Stimulated activated CD8-positive, alpha-beta memory T cell treated with anti-CD3 and anti-CD28 coated beads, Interleukin-7, amount 100 ng/mL, for 4 hours (primary cell): ENCODE results near the gene DDX11.
A peak's percentile ranks its signal among the peaks of the same experiment; 100 is the strongest.
"Not testable (repeated sequence)": the region's sequence is repeated elsewhere in the genome, so short reads cannot be mapped to it uniquely, and the experiment has no call there.

Experiments
- DNase-seq, 2 donors: peaks; one replicate each; pipeline ENCODE4 v3.0.0-alpha.2; 2020; ENCODE audit warnings: low read depth in 2 of 2

Gene DDX11

GRCh38 chr12:31099434-31099833 is 25.8 kb downstream of the DDX11 start:
- DNase-seq, result not testable (repeated sequence)

DNA sequence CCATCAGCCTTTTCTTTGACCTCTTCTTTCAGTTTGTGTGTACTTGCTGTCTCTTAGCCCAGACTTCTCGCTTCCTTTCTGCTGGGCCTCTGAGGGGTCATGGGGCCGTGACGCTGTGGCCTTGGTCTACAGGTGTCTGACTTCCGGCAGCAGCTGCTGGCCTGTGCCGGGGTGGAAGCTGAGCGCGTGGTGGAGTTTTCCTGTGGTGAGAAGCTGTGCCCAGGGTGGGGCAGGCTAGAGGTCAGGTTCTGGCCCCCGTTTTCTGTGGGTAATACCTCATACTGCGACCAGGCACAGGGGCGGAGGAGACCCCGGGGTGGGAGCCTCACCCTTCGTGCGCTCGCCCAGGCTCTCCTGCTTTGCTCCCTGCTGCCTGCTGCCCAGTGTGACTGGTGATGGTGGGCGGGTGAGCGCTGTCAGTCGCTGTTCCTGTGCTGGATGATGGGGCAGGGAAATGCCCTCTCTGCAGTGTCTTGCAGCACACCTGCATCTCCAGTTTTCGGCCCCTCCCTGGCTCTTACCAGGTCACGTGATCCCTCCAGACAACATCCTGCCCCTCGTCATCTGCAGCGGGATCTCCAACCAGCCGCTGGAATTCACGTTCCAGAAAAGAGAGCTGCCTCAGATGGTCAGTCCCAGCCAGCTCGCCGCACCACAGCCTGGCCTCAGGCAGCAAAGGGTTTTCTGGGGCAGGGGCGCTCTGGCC is 27.0 kb downstream of the DDX11 start:
- DNase-seq, result not testable (repeated sequence)

- not testable (repeated sequence) for DNase-seq
Measured at GRCh38 chr12:31102125-31102524, 28.5 kb downstream of the DDX11 start.

DNA sequence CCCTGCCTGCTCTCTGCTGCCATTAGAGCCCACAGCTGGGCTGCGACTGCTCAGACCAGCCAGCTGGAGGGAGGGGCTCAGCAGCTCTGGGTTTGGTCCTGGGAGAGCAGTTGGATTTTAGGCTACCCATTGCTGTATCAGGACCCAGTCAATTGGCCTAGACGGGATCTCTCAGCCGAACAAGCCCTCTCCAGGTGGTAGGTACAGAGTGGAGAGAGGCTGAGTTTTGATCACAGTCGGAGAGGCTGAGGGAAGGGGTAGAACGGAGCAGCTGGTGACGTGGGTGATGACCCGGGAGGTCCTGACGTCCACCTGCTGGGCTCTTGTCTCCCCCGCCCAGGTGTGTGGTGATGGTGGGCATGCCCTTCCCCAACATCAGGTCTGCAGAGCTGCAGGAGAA is 28.9 kb downstream of the DDX11 start:
- not testable (repeated sequence) for DNase-seq

GRCh38 chr12:31103561-31103975 is 29.9 kb downstream of the DDX11 start:
- not testable (repeated sequence) for DNase-seq

- DNase-seq, result not testable (repeated sequence)
Measured at GRCh38 chr12:31104220-31104619, 30.6 kb downstream of the DDX11 start.

- not testable (repeated sequence) for DNase-seq
Measured at GRCh38 chr12:31104773-31105172, 31.1 kb downstream of the DDX11 start.

DNA sequence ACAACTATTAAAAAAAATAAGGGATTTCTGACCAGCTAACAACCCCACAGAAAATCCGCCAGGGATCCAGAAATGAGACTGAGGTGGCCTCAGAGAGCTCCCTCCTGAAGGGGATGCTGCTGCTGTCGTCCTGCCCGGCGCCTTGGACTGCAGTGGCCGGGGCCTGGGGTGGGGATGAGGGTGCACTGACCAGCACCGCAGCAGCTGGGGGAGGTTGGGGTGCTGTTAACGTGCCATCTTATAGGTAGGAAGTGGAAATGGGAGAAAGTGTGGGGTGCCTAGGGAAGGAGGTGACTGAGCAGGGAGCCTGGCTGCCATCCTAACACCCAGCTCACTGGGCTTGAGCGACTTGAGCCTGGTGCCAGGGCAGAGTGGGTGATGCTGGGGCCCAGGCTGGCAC is 32.0 kb downstream of the DDX11 start:
- no peak for DNase-seq

- DNase-seq, result no peak
Measured at GRCh38 chr12:31106101-31106803, 32.6 kb downstream of the DDX11 start.

DNA sequence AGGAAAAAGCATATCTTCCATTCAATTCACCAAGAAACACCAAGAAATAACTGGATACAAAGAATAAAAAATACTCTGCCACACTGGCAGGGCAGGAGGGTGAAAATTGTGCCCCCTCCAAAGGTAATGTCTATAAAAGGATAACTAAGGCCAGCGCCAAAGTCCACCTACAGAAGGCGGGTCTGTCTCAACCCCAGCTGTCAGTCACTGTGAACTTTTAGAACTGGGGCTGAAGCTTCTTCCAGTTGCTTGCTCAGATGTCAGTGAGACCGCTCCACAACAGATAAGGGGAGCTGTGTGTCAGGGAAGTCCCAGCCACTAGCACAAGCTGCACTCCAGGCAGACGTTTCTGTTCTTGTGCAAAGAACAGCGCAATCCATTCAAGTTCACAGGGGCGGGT is 36.1 kb downstream of the DDX11 start:
- not testable (repeated sequence) for DNase-seq

DNA sequence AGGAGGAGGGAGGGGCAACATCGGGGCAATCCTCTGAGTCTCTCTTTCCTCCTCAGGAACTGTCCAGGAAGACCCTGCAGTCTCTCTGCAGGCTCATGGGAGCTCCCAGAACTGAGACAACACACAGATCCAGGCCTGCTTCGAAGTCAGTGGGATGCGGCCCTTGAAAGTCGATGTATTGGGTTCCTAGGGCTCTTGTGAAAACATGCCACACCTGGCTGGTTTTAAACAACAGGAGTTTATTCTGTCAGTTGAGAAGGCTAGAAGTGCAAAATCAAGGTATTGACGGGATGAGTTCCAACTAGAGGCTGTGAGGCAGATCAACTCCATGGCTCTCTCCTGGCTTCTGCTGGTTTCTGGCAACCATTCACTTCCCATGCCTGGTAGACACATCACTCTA is 36.6 kb downstream of the DDX11 start:
- not testable (repeated sequence) for DNase-seq

- DNase-seq, result not testable (repeated sequence)
Measured at GRCh38 chr12:31115092-31115601, 41.5 kb downstream of the DDX11 start.

DNA sequence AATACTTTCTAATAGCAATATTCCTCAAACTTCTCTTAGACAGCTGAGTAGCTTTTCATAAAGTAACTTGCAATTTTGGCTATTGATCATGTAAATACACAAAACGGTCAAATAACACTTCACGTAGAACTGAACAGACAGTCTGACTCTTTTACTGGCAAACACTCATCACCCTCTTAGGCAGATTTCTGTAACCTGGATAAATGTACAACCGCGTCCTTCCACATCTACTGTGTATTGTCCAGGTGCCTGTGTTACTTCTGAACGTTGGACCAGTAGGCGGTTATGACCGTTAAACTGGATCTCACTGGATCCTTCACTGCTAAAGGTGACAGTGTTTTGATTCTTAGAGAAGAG is 43.2 kb downstream of the DDX11 start:
- not testable (repeated sequence) for DNase-seq

DNA sequence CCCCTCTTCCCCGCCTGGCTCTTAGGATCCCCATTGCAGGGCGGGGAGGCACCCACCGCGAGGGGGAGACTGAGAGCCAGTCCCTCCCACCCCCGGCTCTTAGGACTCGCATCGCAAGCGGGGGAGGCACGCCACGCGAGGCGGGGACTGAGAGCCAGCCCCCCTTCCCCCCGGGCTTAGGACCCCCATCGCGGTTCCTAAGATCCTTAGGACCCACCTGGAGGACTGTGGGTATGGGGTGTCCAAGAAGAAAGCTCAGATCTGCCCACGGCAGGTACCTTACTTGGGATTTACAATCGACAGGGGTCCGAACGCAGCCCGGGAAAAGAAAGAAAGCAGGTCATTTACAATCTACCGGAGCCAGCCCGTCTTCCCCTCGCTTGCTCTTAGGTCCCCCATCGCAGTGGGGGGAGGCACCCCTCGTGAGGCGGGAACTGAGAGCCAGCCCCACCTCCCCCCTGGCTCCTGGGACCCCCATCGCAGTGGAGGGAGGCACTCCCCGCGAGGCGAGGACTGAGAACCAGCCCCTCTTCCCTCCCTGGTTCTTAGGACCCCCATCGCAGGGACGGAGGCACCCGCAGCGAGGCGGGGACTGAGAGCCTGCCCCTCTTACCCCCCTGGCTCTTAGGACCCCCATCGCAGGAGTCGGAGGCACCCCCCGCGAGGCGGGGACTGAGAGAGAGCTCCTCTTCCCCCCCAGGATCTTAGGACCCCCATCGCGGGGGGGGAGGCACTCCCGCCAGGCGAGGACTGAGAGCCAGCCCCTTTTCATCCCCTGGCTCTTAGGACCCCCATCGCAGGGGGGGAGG is 43.7 kb downstream of the DDX11 start:
- DNase-seq, result peak; percentile 38 to 62

GRCh38 chr12:31118347-31119191 is 44.9 kb downstream of the DDX11 start:
- peak; percentile 37 to 55 for DNase-seq

DNA sequence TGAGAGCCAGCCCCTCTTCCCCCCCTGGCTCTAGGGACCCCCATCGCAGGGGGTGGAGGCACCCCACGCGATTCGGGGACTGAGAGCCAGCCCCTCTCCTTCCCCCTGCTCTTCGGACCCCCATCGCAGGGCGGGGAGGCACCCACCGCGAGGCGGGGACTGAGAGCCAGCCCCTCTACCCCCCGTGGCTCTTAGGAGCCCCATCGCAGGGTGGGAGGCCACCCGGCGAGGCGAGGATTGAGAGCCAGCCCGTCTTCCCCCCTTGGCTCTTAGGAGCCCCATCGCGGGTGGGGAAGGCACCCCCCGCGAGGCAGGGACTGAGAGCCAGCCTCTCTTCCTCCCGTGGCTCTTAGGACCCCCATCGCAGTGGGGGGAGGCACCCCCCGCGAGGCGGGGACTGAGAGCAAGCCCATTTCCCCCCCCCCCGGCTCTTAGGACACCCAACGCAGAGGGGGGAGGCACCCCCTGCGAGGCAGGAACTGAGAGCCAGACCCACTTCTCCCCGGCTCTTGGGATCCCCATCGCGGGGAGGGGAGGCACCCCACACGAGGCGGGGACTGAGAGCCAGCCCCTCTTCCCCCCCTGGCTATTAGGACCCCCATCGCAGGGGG is 45.6 kb downstream of the DDX11 start:
- no peak for DNase-seq

DNA sequence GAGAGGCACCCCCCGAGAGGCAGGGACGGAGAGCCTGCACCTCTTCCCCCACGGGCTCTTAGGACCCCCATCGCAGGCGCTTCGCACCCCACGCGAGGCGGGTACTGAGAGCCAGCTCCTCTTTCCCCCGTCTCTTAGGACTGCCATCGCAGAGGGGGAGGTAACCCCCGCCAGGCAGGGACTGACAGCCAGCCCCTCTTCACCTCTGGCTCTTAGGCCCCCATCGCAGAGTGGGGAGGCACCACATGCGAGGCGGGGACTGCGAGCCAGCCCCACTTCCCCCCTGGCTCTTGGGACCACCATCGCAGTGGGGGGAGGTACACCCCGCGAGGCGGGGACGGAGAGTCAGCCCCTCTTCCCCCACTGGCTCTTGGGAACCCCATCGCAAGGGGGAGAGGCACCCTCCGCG is 46.1 kb downstream of the DDX11 start:
- DNase-seq, result no peak

GRCh38 chr12:31120392-31121008 is 46.8 kb downstream of the DDX11 start:
- DNase-seq, result no peak

- DNase-seq, result not testable (repeated sequence)
Measured at GRCh38 chr12:31121022-31121728, 47.5 kb downstream of the DDX11 start.

DNA sequence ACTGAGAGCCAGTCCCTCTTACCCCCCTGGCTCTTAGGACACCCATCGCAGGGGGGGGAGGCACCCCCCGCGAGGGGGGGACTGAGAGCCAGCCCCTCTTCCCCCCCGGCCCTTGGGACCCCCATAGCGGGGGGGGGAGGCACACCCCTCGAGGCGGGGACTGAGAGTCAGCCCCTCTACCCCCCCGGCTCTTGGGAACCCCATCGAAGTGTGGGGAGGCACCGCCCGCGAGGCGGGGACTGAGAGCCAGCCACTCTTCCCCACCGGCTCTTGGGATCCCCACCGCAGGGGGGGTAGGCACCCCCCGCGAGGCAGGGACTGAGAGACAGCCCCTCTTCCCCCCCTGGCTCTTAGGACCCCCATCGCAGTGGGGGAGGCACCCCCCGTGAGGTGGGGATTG is 48.8 kb downstream of the DDX11 start:
- no peak for DNase-seq
